Peyer's patch (tissue), 4 donors: ENCODE data around the gene HUS1B.

ENCODE experiments used
- POLR2A ChIP-seq, 2 donors: fragments of 450-650 bp; IDR thresholded peaks; one replicate each; pipeline ENCODE4 v1.5.1; 2017; ENCODE audit warnings: antibody characterized with exemption in 2 of 2, mild to moderate bottlenecking in 2 of 2, moderate library complexity in 2 of 2
- TF ChIP-seq, protein P1 (sequence below), 6 experiments: fragments of 450-650 bp in 4 of 6; fragments of 200-600 bp in 2 of 6; sonication (generic) in 1 of 6; IDR thresholded peaks; one replicate each; pipeline ENCODE4 v1.5.1; 2017 to 2019; ENCODE audit warnings: antibody characterized with exemption in 6 of 6, mild to moderate bottlenecking in 3 of 6, moderate library complexity in 1 of 6

DNA sequence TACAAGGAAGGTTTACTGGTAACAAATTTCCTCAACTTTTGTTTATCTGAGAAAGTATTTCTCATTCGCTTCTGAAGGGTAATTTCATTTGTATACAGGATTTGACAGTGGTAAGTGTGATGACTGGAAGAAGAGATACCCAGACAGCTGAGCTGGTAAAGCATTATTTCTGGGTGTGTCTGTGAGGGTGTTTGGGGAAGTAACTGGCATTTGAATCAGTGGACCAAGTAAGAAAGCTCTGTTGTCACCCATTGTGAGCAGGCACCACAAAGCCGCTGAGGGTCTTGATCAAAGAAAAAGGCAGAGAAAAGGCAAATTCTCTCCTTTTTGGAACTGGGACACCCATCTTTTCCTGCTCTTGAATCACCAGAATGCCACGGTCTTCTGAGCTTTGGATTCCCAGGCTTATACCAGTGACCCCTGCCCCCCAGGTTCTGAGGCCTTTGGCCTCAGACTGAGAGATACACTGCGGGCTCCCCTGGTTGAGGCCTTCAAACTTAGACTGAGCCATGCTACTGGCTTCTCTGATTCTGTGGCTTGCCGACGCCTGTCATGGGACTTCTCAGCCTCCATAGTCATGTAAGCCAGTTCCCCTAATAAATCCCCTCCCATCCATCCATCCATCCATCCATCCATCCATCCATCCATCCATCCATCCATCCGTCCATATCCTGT, 10.5 kb upstream of the HUS1B start:
- TF ChIP-seq, protein P1, sequence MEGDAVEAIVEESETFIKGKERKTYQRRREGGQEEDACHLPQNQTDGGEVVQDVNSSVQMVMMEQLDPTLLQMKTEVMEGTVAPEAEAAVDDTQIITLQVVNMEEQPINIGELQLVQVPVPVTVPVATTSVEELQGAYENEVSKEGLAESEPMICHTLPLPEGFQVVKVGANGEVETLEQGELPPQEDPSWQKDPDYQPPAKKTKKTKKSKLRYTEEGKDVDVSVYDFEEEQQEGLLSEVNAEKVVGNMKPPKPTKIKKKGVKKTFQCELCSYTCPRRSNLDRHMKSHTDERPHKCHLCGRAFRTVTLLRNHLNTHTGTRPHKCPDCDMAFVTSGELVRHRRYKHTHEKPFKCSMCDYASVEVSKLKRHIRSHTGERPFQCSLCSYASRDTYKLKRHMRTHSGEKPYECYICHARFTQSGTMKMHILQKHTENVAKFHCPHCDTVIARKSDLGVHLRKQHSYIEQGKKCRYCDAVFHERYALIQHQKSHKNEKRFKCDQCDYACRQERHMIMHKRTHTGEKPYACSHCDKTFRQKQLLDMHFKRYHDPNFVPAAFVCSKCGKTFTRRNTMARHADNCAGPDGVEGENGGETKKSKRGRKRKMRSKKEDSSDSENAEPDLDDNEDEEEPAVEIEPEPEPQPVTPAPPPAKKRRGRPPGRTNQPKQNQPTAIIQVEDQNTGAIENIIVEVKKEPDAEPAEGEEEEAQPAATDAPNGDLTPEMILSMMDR (IDR thresholded peaks at IDR 0.05) = no peak
- TF ChIP-seq POLR2A (IDR thresholded peaks at IDR 0.05) = no peak
